ENCODE data around the gene SLC22A7. TPM values are rescaled to one million over a fixed set of nuclear protein-coding genes. Genes with fewer than 3 reads are reported as not detected.

Gene SLC22A7
- total RNA-seq, 1 donor from 2014 or later, result 1.8 TPM

DNA sequence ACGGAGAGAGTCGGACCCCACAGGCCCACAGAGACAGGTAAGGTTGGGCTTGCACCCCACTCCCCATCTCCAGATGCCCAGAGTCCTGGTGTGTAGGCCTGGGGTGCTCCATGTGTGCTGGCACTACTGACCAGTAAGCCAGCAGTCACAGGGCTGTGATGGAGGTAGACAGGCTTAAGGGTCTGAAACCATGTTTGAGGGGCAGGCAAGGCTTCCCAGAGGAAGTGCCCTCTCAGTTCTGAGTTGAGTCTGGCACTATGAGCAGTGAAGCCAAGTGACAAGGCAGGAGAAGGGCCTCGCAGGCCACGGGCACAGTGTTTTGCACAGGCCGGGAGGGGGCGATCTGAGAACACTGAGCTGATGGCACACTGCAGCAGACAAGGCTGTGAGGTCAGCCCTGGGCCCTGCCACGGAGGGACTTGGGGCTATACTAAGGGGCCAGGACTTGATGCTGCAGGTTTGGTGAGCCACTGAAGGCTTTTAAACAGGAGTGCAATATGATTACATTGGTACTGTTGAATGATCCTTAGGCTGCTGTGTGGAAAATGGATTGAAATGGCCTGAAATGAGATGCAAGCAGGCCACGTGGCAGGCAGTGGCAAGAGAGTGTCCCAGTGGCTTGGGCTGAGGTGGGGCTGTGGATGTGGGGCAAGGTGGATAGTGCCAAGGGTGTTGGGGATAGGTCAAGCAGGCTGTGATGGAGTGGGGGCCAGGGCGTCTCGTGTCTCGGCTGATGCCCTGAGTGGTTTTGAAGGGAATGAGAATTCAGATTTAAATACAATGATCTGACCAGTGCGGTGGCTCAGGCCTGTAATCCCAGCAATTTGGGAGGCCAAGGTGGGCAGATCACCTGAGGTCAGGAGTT lies 34.5 kb upstream of the SLC22A7 start:
- intact Hi-C loops (cut with DNase I), result no loop called here
- peak in 1 of 2 donors; percentile 74 for DNase-seq (ENCODE audit: low spot score in 2 of 2)
- Histone ChIP-seq H3K36me3 (no peaks in the 10 kb centered on the region), H3K9me3 (no peaks in the 10 kb centered on the region), H3K4me3 (no peak overlapping the region), H3K27ac (no peak overlapping the region), H3K4me1 (no peaks in the 10 kb centered on the region), H3K27me3 (no peaks in the 10 kb centered on the region)
- TF ChIP-seq, protein P1, sequence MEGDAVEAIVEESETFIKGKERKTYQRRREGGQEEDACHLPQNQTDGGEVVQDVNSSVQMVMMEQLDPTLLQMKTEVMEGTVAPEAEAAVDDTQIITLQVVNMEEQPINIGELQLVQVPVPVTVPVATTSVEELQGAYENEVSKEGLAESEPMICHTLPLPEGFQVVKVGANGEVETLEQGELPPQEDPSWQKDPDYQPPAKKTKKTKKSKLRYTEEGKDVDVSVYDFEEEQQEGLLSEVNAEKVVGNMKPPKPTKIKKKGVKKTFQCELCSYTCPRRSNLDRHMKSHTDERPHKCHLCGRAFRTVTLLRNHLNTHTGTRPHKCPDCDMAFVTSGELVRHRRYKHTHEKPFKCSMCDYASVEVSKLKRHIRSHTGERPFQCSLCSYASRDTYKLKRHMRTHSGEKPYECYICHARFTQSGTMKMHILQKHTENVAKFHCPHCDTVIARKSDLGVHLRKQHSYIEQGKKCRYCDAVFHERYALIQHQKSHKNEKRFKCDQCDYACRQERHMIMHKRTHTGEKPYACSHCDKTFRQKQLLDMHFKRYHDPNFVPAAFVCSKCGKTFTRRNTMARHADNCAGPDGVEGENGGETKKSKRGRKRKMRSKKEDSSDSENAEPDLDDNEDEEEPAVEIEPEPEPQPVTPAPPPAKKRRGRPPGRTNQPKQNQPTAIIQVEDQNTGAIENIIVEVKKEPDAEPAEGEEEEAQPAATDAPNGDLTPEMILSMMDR (IDR thresholded peaks at IDR 0.05), result peak; percentile 42 to 58 (median 47)

GRCh38 chr6:43264599-43265145 lies 33.4 kb upstream of the SLC22A7 start:
- Histone ChIP-seq H3K27me3 (peaks cover 4% of the 10 kb centered on the region), H3K36me3 (no peaks in the 10 kb centered on the region), H3K9me3 (no peaks in the 10 kb centered on the region), H3K4me3 (no peak overlapping the region), H3K27ac (no peak overlapping the region), H3K4me1 (no peaks in the 10 kb centered on the region)
- intact Hi-C loops (cut with DNase I), result no loop called here
- TF ChIP-seq, protein P1 (IDR thresholded peaks at IDR 0.05), result no peak
- no peak for DNase-seq (ENCODE audit: low spot score in 2 of 2)

DNA sequence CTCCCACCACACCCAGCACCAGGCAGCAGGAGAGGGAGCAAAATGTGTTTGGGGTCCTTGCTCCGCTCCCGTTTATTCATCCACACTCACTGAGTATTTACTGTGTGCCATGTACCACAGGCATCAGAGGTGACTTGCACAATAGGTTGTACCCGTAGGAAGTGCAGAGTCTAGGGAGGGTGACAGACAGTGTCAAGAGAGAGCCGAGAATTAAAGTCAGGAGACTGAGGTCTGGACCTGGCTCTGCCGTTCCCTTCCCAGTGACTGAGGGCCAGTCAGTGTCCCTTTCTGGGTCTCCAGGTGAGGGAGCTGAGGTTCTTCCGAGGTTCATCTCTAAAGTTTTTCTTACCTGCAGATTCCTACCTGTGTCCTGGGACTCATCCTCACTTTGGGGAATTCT lies 32.5 kb upstream of the SLC22A7 start:
- Histone ChIP-seq H3K4me1 (no peaks in the 10 kb centered on the region), H3K27me3 (peaks cover 7% of the 10 kb centered on the region), H3K27ac (no peak overlapping the region), H3K4me3 (no peak overlapping the region), H3K9me3 (no peaks in the 10 kb centered on the region), H3K36me3 (no peaks in the 10 kb centered on the region)
- TF ChIP-seq, protein P1 (IDR thresholded peaks at IDR 0.05), result no peak
- no peak for DNase-seq (ENCODE audit: low spot score in 2 of 2)
- intact Hi-C loops (cut with DNase I), result no loop called here

DNA sequence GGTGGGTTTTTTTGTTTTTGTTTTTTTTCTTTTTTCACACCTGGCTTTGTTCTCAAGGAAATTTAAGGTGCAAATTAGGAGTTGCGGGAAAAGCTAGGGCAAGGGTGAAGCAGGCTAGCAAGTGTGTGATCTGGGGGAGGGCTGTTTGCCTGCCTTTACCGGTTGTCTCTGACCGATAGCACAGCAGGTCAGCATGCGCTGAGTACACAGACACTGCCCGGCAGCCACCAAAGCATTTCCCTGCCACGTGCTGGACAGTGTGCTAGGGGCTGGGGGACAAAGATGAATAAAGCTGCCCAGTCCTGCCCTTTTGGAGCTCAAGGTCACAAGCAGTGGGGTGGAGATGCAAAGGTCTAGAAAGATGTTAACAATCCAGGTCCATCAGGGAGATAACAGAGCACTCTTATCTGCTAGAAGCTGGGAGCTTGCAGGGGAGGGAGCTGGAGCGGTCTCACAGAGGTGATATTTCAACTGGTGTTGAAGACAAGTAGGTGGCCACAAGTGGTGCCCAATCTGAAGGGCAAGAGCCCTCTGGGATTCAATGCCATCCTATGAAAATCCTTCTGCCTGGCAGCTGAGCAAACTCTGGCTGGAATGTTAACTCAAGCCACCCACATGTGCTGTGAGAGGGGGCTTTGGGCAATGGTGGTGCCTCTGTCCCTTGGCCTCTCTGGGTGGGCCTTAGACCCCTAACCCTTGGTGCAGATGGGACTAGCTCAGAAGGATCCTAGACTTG lies 30.3 kb upstream of the SLC22A7 start:
- Histone ChIP-seq H3K36me3 (no peaks in the 10 kb centered on the region), H3K27ac (no peak overlapping the region), H3K4me3 (no peak overlapping the region), H3K27me3 (peaks cover 7% of the 10 kb centered on the region), H3K4me1 (no peaks in the 10 kb centered on the region), H3K9me3 (no peaks in the 10 kb centered on the region)
- no peak for DNase-seq (ENCODE audit: low spot score in 2 of 2)
- intact Hi-C loops (cut with DNase I), result no loop called here
- TF ChIP-seq, protein P1 (IDR thresholded peaks at IDR 0.05), result no peak

GRCh38 chr6:43268355-43268700 lies 29.7 kb upstream of the SLC22A7 start:
- Histone ChIP-seq H3K27ac (no peak overlapping the region), H3K4me3 (no peak overlapping the region), H3K36me3 (no peaks in the 10 kb centered on the region), H3K4me1 (no peaks in the 10 kb centered on the region), H3K9me3 (no peaks in the 10 kb centered on the region), H3K27me3 (peaks cover 7% of the 10 kb centered on the region)
- DNase-seq (ENCODE audit: low spot score in 2 of 2), result no peak
- intact Hi-C loops (cut with DNase I), result no loop called here
- TF ChIP-seq, protein P1 (IDR thresholded peaks at IDR 0.05), result no peak

All from ascending aorta (tissue), 2 donors.